Measurements from ENCODE around the gene TXNDC15. TPM values are rescaled to one million over a fixed set of nuclear protein-coding genes. Genes with fewer than 3 reads are reported as not detected.

Gene TXNDC15
- total and polyA plus RNA-seq, 12 donors = 56.4 to 267 (median 101) TPM

DNA sequence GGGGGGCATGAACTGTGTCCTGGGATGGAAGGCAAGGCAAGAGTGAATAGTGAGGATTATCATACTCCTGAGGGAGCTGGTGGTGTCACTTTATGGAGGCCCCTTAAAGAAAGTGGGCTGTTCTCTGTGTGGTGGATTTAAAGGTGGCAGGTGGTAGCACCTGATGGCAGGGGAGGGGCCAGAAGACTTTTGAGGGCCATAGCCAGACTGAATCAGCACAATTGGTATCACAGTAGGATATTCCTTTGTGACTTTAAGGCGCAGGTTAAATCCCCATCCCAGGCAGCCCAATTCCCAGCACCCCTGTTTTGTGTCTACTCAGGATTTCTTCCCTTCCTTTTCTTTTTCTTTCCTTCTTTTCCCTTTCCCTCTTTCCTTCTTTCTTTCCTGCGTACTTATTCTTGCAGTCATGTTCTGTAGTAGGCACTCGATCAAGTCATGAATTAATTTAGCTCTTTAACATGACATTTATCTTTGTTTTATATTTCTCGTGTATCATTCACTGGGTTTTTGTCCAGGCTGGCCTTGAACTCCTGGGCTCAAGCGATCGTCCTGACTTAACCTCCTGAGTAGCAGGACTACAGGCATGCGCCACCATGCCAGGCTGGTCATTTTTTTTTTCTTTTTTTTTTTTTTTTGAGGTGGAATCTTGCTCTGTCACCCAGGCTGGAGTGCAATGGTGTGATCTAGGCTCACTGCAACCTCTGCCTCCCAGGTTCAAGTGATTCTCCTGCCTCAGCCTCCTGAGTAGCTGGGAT is 19.8 kb downstream of the TXNDC15 start:
- no peak overlapping the region for H3K4me3 ChIP-seq
- no peak for TF ChIP-seq POLR2A (IDR thresholded peaks at IDR 0.05)
- TF ChIP-seq, protein P1, sequence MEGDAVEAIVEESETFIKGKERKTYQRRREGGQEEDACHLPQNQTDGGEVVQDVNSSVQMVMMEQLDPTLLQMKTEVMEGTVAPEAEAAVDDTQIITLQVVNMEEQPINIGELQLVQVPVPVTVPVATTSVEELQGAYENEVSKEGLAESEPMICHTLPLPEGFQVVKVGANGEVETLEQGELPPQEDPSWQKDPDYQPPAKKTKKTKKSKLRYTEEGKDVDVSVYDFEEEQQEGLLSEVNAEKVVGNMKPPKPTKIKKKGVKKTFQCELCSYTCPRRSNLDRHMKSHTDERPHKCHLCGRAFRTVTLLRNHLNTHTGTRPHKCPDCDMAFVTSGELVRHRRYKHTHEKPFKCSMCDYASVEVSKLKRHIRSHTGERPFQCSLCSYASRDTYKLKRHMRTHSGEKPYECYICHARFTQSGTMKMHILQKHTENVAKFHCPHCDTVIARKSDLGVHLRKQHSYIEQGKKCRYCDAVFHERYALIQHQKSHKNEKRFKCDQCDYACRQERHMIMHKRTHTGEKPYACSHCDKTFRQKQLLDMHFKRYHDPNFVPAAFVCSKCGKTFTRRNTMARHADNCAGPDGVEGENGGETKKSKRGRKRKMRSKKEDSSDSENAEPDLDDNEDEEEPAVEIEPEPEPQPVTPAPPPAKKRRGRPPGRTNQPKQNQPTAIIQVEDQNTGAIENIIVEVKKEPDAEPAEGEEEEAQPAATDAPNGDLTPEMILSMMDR (IDR thresholded peaks at IDR 0.05) = no peak
- peak in 6 of 7 donors; percentile 42 to 80 (median 77) for DNase-seq
- WGBS, 4 donors = 49 to 64% (median 54%) methylated on average over 7 of the region's 7 CpGs
- peaks cover 3 to 6% of the 10 kb centered on the region in 2 donors for H3K4me1 ChIP-seq (replicated peaks in 1 of 2)
- H3K9me3 ChIP-seq (replicated peaks in 1 of 3) = no peaks in the 10 kb centered on the region
- H3K27ac ChIP-seq = peak overlapping the region; percentile 3 to 55 (median 38)
- intact Hi-C loops (cut with DNase I) = no loop called here
- H3K36me3 ChIP-seq (replicated peaks in 1 of 2) = peaks cover 0 to 25% of the 10 kb centered on the region in 2 donors
- no peaks in the 10 kb centered on the region for H3K27me3 ChIP-seq

DNA sequence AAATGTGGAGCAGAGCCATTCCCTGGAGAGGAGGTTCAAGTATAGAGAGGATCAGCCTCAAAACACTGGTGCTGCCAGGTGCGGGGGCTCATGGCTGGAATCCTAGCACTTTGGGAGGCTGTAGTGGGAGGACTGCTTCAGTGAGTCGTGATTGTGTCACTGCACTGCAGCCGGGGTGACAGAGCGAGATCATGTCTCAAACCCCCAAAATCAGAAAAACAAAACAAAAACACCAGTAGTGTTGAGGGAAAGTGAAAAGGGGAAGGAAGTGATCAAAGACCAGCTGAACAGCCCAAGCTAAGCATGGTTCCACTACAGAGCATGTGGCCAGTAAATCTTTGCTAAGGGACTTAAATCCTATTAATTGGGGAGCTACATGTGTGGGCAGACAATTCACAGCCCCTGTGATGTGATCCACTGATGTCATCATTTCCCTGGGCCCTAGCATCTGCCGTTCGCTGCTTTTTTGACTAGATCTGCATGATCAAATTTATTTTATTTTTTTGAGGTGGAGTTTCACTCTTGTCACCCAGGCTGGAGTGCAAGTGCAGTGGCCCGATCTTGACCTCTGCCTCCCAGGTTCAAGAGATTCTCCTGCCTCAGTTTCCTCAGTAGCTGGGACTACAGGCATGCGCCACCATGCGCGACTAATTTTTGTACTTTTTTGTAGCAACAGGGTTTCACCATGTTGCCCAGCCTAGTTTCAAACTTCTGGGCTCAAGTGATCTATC is 28.1 kb downstream of the TXNDC15 start:
- no peak for DNase-seq
- TF ChIP-seq POLR2A (IDR thresholded peaks at IDR 0.05) = no peak
- TF ChIP-seq, protein P1 (IDR thresholded peaks at IDR 0.05) = no peak
- no peak overlapping the region for H3K4me3 ChIP-seq
- H3K9me3 ChIP-seq (replicated peaks in 1 of 3) = no peaks in the 10 kb centered on the region
- 76 to 81% (median 78%) methylated on average over 10 of the region's 10 CpGs for WGBS, 4 donors
- no peaks in the 10 kb centered on the region for H3K27me3 ChIP-seq
- H3K27ac ChIP-seq = no peak overlapping the region
- H3K4me1 ChIP-seq (replicated peaks in 1 of 2) = peaks cover 0 to 3% of the 10 kb centered on the region in 2 donors
- intact Hi-C loops (cut with DNase I) = loop anchor here (10.0 kb wide), 2 partner anchors 57 to 157 kb away; partner anchors contain the start of gene C5orf24 (in 1 of the 2)
- H3K36me3 ChIP-seq (replicated peaks in 1 of 2) = peaks cover 0 to 19% of the 10 kb centered on the region in 2 donors

DNA sequence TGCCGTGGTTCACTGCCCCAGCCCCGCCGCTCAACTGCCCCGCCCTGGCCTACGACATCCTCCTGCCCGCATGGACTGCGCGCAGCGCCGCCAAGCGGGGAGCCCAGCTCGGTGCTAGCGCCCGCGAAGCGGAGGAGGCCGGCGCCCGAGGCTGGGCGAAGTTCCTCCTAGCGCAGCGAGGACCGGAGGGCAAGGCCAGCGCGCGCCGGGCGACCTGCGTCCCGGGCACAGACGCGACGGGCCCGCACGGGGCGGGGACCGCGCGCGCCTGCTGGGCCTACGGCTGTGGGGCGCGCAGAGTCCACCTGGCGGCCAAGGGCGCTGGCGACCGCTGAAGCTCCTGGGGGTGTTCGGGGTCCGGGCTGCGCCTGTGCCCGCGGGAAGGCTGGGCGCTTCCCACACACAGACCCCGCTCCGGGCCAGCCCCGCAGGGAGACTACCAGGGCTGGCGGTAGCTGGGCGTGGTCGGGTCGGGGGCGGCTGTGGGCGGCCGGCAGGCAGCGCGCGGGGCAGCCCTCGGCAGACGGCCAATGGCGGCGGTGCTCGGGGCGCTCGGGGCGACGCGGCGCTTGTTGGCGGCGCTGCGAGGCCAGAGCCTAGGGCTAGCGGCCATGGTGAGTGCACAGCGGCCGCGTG is 30.6 kb downstream of the TXNDC15 start, which contains the start of gene PCBD2:
Gene PCBD2, plus strand, starts transcription at position 522 of the 636 bp plus-strand sequence. Its CDS starts 9 bp downstream, at position 531.
- H3K4me3 ChIP-seq = peak within 1 kb of the TSS; percentile 75 to 82 (median 76)
- H3K27me3 ChIP-seq = no peaks in the 10 kb centered on the region
- H3K4me1 ChIP-seq (replicated peaks in 1 of 2) = peaks cover 0 to 3% of the 10 kb centered on the region in 2 donors
- peak within 1 kb of the TSS; percentile 57 to 99 (median 98) for H3K27ac ChIP-seq
- peak; percentile 89 to 94 (median 92) for DNase-seq
- intact Hi-C loops (cut with DNase I) = loop anchor here (10.0 kb wide), 2 partner anchors 60 to 160 kb away; partner anchors contain the start of gene C5orf24 (in 1 of the 2)
- TF ChIP-seq POLR2A (IDR thresholded peaks at IDR 0.05) = peak; percentile 64 to 76
- TF ChIP-seq, protein P1 (IDR thresholded peaks at IDR 0.05) = peak; percentile 67 to 97 (median 82)
- peaks cover 0 to 2% of the 10 kb centered on the region in 2 donors for H3K36me3 ChIP-seq (replicated peaks in 1 of 2)
- no peaks in the 10 kb centered on the region for H3K9me3 ChIP-seq (replicated peaks in 1 of 3)
- 0% methylated on average over 3 to 84 of the region's 84 CpGs for whole genome bisulfite sequencing, 4 donors

Measured in adrenal gland (tissue), 12 donors.